Gastrocnemius medialis (tissue), 4 donors: ENCODE measurements around the gene SF3B3.

Source experiments
- CTCF ChIP-seq, 5 experiments: fragments of 450-650 bp in 3 of 5; fragments of 200-600 bp in 2 of 5; sonication (generic) in 2 of 5; IDR thresholded peaks in 4 of 5; conservative IDR thresholded peaks in 1 of 5; 1 replicate in 4 of 5; 2 replicates in 1 of 5; pipeline ENCODE4 v1.5.1; 2016 to 2019; ENCODE audit warnings: antibody characterized with exemption in 5 of 5, mild to moderate bottlenecking in 3 of 5, moderate library complexity in 3 of 5
- POLR2A ChIP-seq, 2 donors: fragments of 450-650 bp; IDR thresholded peaks; one replicate each; pipeline ENCODE4 v1.6.1; 2017; ENCODE audit warnings: antibody characterized with exemption in 2 of 2, mild to moderate bottlenecking in 2 of 2, moderate library complexity in 2 of 2

- no peak for TF ChIP-seq CTCF (IDR thresholded peaks at IDR 0.05 in 4 of 5, conservative IDR thresholded peaks at IDR 0.05 in 1 of 5)
- no peak for TF ChIP-seq POLR2A (IDR thresholded peaks at IDR 0.05)
Measured at GRCh38 chr16:70511833-70512232, 11.8 kb upstream of the SF3B3 start.
